Activated CD4-positive, alpha-beta T cell treated with anti-CD3 and anti-CD28 coated beads, Interleukin-2, Interleukin-6, amounts not matched to agents 100 ng/mL and 50 ng/mL, durations not matched to agents 16 hours and 8 hours (primary cell): ENCODE results near the gene NOL4L.

ENCODE experiments used
- DNase-seq: peaks from one replicate; pipeline ENCODE4 v3.0.0-alpha.2; 2020

NOL4L gene

DNA sequence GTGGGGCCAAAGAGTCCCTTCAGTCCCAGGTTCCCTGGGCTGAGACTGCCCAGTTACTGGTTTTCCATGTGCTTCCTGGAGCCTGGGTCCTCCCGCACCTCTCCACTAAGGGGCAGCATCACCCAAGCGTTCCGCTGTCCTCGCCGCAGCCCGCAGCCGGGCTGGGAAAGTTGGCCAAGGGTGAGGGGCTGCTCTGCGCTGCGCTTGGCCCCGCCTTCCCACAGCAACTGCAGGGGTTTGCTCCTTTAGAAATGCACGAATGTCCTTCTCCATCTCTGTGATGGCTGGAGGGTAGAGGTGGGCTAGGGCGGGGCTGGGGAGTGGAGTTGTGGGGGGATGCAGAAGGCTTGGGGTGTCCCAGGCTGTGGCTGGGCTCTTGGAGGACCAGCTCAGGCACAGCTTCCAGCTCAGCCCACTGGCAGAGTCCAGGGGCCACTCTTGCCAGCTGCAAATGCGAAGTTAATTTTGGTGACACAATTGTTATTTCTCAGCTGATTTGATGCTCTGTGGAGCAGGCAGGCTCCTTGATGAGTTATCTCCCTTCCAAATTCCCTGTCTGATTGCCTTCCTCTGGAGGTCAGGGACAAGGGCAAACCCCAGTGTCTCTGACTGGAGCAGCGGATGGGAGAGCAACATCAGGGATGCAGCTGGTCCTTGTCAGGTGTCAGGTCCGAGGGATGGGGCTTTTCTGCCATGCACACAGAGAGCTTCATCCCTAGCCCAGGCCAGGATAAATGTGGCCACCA is 63.2 kb downstream of the NOL4L start:
- DNase-seq, result peak; percentile 65

DNA sequence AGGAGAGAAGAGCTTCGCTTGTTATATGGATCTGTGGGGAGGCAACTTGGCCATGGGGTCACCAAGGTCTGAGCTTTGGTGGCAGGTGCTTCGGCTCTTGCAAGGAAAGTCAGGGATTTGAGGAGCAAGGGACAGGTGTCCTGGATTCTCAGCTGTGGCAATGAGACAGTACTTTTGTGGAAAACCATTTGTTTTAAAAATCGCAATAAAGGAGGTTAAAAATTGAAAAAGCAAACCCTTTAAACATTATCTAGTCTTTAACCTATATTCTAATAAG is 64.3 kb downstream of the NOL4L start:
- DNase-seq, result no peak

- no peak for DNase-seq
Measured at GRCh38 chr20:32519381-32519730, 65.8 kb downstream of the NOL4L start.

DNA sequence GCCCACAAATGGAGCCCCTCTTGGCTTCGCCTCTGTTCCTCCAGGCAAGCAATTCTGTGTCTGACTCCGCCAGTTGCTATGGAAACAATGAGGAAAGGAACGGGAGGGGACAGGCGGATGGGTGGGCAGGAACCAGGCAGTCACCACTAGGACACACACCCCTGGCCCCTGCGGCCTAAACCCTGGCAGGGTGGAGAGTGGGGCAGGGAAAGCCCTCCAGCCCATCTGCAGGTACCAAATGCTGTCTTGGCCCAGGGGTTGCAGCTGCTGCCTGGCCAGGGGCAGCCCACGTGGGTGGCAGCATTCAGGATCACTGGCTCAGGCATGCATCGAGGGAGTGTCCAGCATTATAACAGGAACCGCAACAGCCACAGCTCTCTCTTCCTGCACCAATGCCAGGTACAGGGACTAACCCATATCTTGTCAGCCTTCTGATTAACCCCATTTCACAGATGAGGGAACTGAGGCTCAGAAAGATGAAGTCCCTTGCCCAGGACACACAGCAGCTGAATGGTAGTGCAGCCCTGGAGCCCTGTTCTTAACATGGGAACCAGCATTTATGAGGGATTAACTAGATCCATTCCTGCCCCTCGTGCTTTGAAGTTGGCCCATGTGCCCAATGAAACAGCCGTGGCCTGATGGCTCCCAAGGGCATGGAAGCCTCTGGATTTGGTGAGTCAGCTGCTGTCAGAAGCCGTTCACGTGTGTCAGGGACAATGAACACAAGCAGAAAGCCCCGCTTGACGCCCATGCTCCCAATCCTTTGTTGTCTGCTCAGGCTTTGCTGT is 66.3 kb downstream of the NOL4L start:
- DNase-seq, result no peak

- no peak for DNase-seq
Measured at GRCh38 chr20:32517914-32518592, 67.1 kb downstream of the NOL4L start.

DNA sequence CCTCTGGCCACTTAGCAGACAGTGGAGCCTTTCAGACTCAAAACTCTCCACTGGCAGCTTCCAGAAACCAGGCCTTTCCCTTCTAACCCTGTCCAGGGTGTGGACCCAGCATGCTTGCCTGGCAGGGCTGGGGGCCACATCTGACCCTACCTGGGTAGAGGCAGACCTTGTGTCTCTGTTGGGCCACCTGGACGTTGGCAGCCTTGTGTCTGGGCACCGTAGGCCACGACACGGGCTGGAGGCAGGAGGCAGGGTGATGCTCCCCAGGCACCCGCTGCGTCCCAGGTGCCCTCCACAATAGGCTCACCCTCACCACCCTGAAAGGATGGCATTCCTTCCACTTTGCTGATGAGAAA is 67.6 kb downstream of the NOL4L start:
- no peak for DNase-seq

DNA sequence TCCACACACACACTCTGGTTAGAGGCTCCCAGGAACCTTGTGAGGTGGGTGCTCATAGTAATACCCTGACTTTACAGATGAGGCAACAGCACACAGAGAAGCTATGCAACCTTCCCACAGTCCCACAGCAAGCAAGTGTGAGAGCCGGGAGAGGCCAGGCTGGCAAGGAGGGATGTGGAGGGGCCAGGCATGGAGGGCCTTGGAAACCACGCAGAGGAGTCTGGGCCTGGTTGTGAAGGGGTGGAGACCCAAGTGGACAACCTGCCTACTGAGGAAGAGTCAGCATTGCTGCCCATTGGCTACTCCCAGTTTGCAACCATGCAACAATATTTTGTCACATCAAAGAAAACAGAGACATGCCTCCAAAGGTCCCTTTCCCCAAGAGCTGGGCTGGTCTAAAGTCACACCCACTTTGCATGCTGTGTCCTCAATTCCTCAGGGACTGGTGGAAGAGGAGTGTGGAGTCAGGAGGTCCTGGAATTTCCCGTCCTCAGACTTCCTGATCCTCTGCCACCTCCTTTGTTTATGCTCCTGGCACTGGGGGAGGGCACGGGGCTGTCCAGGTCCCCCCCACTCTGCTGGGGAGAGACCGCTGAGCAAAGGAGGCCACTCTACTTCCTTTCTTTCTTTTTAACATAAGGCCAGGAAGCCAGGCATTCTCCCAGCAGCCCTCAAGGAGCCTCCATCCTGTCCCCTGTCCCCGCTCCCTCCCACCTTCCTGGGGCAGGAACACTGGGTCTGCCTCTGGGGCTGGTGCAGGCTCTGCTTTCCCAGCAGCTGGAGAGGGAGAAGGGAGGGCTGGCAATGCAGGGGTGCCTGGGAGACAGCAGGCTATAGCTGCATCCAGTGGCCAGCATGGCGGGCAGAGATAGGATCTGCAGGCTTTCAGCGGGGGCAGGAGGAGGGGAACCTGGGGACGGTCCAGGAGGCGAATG is 68.3 kb downstream of the NOL4L start:
- no peak for DNase-seq

GRCh38 chr20:32515631-32516101 is 69.5 kb downstream of the NOL4L start:
- no peak for DNase-seq

GRCh38 chr20:32514760-32515159 is 70.4 kb downstream of the NOL4L start:
- no peak for DNase-seq

DNA sequence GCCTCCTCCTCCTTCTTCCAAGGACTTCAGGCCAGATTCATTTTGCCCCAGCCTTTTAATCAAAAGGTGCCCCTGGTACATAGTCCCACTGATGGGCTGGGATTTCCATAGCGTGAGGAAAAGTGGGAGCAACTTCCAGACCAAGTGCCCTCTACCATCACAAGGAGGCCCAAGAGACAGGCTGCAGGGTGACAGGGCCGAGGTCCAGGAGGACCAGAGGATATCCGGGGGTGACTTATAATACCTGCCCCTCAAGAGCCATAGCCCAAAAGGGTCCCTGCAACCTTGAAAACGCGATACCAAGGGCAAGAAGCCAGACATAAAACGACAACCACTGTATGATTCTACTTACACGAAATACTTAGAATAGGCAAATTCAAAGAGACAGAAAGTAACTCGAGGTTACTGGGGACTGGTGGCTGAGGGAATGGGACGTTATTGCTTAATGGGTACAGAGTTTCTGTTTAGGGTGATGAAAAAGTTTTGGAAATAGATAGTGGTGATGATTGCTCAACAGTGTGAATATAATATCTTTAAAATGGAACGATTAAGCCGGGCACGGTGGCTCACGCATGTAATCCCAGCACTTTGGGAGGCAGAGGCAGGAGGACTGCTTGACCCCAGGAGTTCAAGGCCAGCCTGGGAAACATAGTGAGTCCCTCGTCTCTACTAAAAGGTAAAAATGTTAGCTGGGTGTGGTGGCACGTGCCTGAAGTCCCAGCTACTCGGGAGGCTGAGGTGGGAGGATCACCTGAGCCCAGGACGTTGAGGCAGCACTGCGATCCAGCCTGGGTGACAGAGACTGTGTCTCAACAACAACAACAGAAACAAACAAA is 71.9 kb downstream of the NOL4L start:
- DNase-seq, result no peak

DNA sequence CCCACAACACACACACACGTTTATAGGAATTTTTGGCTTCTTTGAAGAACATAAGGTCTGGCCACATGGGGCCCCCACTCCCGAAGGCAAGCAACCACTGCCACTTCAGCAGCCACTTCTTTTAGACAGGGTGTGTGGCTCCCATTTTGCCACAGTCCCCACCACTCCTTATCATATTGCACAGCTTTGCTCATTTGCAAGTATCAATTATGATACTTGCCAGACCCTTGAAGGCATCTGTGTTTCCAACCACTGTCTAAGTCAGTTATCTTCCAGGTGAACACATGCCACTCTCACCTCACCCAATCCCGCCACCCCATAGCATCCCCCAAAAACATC is 73.1 kb downstream of the NOL4L start:
- no peak for DNase-seq

- no peak for DNase-seq
Measured at GRCh38 chr20:32511358-32512046, 73.6 kb downstream of the NOL4L start.

GRCh38 chr20:32510601-32511357 is 74.4 kb downstream of the NOL4L start:
- no peak for DNase-seq

DNA sequence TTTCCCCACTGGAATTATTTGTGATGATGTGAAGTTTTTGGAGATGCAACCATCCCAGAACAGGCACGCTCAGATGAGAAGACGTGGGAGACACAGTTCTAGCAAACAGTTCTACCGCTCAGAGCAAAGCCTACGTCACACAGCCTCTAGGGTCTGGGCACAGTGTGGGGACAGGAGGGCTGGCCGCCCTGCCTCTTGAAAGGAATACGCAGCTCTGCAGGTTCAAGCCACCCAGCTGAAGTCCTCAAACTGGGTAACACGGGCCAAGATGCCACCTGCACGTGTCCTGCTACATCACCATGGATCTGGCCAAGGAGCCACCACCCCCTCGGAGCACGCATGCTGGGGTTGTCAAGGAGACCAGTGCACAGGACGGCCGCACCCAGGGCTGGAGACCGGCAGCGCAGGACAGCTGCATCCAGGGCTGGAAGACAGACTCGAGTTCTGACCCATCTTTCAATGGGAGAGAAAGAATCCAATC is 75.0 kb downstream of the NOL4L start:
- no peak for DNase-seq

- peak; percentile 73 for DNase-seq
Measured at GRCh38 chr20:32509639-32510066, 75.5 kb downstream of the NOL4L start.

GRCh38 chr20:32508775-32509119 is 76.4 kb downstream of the NOL4L start:
- DNase-seq, result no peak

- DNase-seq, result no peak
Measured at GRCh38 chr20:32507998-32508774, 76.9 kb downstream of the NOL4L start.

GRCh38 chr20:32506721-32507120 is 78.4 kb downstream of the NOL4L start:
- DNase-seq, result no peak

DNA sequence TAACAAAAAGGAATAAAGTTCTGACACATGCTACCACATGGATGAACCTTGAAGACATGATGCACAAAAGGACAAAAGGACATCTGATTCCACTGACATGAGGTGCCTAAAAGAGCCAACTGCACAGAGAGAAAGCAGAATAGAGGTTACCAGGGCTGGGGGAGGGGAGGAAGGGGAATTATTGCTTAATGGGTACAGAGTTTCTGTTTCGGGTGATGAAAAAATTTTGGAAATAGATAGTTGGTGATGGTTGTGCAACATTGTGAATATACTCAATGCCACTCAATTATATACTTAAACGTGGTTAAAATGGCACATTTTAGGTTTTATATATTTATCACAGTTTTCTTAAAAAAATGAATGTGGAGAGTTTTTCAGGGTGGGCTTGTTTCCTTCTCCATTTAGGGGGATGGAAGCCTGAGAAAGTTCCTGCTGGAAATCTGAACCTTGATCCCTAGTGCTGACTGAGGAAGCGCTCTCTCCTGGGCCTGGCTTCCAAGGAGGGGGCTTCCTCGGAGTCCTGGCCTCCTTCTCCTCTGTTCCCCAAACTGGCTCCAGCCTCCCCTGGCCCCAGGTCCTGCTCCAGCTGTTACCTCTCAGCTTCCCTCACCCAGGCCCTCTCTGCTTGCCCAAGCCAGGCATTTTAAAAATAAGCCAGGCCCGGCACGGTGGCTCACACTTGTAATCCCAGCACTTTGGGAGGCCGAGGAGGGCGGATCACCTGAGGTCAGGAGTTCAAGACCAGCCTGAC is 79.2 kb downstream of the NOL4L start:
- DNase-seq, result no peak
